Endodermal cell (in vitro differentiated cells): ENCODE data around the gene FAM120B. TPM values are rescaled to one million over a fixed set of nuclear protein-coding genes. Genes with fewer than 3 reads are reported as not detected.

Experiments used
- DNase-seq: peaks from one replicate; pipeline ENCODE4 v3.0.0-alpha.2; 2017
- H3K27ac ChIP-seq: 2 replicates; pipeline ENCODE4 v1.5.1; 2013; ENCODE audit warnings: mild to moderate bottlenecking, low read depth, low read length, moderate library complexity
- H3K27me3 ChIP-seq: 2 replicates; pipeline ENCODE4 v1.6.1; 2013; ENCODE audit warnings: mild to moderate bottlenecking, low read length, moderate library complexity; ENCODE audit not compliant: insufficient read depth, control insufficient read depth, poor library complexity, severe bottlenecking
- H3K36me3 ChIP-seq: 2 replicates; pipeline ENCODE4 v1.7.0; 2013; ENCODE audit warnings: mild to moderate bottlenecking, low read length, moderate library complexity; ENCODE audit not compliant: control insufficient read depth, insufficient read depth
- H3K4me1 ChIP-seq: one replicate; pipeline ENCODE4 v1.7.0; 2013; ENCODE audit warnings: low read length; ENCODE audit not compliant: control insufficient read depth, insufficient read depth
- H3K4me3 ChIP-seq: 2 replicates; pipeline ENCODE4 v1.5.1; 2013; ENCODE audit warnings: mild to moderate bottlenecking, low read length, moderate library complexity
- H3K9ac ChIP-seq: 2 replicates; pipeline ENCODE4 v1.6.1; 2013; ENCODE audit warnings: mild to moderate bottlenecking, low read length, moderate library complexity; ENCODE audit not compliant: poor library complexity, severe bottlenecking; ENCODE audit errors: extremely low read depth
- H3K9me3 ChIP-seq: 2 replicates; pipeline ENCODE4 v1.6.1; 2013; ENCODE audit warnings: mild to moderate bottlenecking, low read length, moderate library complexity; ENCODE audit not compliant: control insufficient read depth
- H3K27ac Mint-ChIP-seq: 2 replicates; pipeline ENCODE4 v1.8.0; 2020; ENCODE audit warnings: mixed read lengths
- H3K27me3 Mint-ChIP-seq: 2 replicates; pipeline ENCODE4 v1.8.0; 2021; ENCODE audit warnings: mild to moderate bottlenecking, mixed read lengths; ENCODE audit not compliant: insufficient read depth
- H3K36me3 Mint-ChIP-seq: 2 replicates; pipeline ENCODE4 v1.8.0; 2020; ENCODE audit warnings: low read depth, mixed read lengths
- H3K4me1 Mint-ChIP-seq: 2 replicates; pipeline ENCODE4 v1.8.0; 2020; ENCODE audit warnings: mixed read lengths
- H3K4me3 Mint-ChIP-seq: 2 replicates; pipeline ENCODE4 v1.8.0; 2020; ENCODE audit warnings: mild to moderate bottlenecking, moderate library complexity, mixed read lengths
- H3K9me3 Mint-ChIP-seq: 2 replicates; pipeline ENCODE4 v1.8.0; 2020; ENCODE audit warnings: mild to moderate bottlenecking, mixed read lengths
- WGBS, 2 experiments: methylation state at CpG; one replicate each; pipeline versions ENCODE4 v1.1.5 to v1.1.7; 2013; ENCODE audit warnings: missing lambda C conversion rate in 2 of 2, mixed read lengths in 1 of 2; ENCODE audit not compliant: insufficient coverage in 1 of 2, insufficient read length in 1 of 2; 5-methylcytosine and 5-hydroxymethylcytosine counted together
- total RNA-seq, 2 donors: library from RNA; stranded (reverse); fragmentation: NEBNext Ultra II Directional in 1 of 2; extraction: Animal tissue kit (Norgen Biotek cat#: 25700) in 1 of 2; gene quantifications; 2 replicates in 1 of 2; 3 replicates in 1 of 2; pipeline ENCODE4 v1.2.1, GENCODE V29; 2021
- TF ChIP-seq, protein P1 (sequence below): fragments of 200-600 bp; sonication (generic); conservative IDR thresholded peaks from 2 replicates; pipeline ENCODE4 v1.5.0; 2021; ENCODE audit warnings: antibody characterized with exemption, mild to moderate bottlenecking

FAM120B gene
- total RNA-seq, 2 donors from 2014 or later: 25.7 to 27.5 TPM

DNA sequence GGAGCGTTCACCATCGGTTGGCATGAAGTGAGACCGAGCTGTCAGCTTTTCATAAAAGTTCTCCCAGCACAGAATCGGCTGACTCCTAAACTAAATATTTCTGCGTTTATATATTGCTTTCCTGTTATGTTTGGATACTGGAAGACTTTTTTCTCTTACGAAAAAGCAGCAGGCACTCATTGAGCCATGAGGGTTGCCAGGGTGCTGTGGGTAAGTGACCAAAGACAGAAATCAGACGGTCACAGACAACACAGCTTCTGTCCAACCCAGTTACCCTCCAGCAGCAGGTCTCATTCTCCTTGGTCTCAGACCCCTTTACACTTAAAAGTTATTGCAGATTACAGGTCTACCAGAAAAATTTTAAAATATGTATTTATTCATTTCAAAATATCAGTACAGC lies 113.7 kb downstream of the FAM120B start:
- Mint-ChIP-seq H3K27me3 (peaks cover 21% of the 10 kb centered on the region), H3K36me3 (no peaks in the 10 kb centered on the region), H3K4me1 (peaks cover 2% of the 10 kb centered on the region), H3K27ac (no peak overlapping the region), H3K9me3 (no peaks in the 10 kb centered on the region), H3K4me3 (no peak overlapping the region)
- no peaks in the 10 kb centered on the region for H3K9me3 ChIP-seq
- H3K4me1 ChIP-seq: no peaks in the 10 kb centered on the region
- H3K27me3 ChIP-seq: no peaks in the 10 kb centered on the region
- DNase-seq: no peak
- no peak overlapping the region for H3K4me3 ChIP-seq
- H3K27ac ChIP-seq: no peak overlapping the region
- no peak overlapping the region for H3K9ac ChIP-seq
- TF ChIP-seq, protein P1, sequence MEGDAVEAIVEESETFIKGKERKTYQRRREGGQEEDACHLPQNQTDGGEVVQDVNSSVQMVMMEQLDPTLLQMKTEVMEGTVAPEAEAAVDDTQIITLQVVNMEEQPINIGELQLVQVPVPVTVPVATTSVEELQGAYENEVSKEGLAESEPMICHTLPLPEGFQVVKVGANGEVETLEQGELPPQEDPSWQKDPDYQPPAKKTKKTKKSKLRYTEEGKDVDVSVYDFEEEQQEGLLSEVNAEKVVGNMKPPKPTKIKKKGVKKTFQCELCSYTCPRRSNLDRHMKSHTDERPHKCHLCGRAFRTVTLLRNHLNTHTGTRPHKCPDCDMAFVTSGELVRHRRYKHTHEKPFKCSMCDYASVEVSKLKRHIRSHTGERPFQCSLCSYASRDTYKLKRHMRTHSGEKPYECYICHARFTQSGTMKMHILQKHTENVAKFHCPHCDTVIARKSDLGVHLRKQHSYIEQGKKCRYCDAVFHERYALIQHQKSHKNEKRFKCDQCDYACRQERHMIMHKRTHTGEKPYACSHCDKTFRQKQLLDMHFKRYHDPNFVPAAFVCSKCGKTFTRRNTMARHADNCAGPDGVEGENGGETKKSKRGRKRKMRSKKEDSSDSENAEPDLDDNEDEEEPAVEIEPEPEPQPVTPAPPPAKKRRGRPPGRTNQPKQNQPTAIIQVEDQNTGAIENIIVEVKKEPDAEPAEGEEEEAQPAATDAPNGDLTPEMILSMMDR: no peak
- WGBS, 2 experiments: 70 to 75% methylated on average over 4 to 7 of the region's 7 CpGs
- no peaks in the 10 kb centered on the region for H3K36me3 ChIP-seq

DNA sequence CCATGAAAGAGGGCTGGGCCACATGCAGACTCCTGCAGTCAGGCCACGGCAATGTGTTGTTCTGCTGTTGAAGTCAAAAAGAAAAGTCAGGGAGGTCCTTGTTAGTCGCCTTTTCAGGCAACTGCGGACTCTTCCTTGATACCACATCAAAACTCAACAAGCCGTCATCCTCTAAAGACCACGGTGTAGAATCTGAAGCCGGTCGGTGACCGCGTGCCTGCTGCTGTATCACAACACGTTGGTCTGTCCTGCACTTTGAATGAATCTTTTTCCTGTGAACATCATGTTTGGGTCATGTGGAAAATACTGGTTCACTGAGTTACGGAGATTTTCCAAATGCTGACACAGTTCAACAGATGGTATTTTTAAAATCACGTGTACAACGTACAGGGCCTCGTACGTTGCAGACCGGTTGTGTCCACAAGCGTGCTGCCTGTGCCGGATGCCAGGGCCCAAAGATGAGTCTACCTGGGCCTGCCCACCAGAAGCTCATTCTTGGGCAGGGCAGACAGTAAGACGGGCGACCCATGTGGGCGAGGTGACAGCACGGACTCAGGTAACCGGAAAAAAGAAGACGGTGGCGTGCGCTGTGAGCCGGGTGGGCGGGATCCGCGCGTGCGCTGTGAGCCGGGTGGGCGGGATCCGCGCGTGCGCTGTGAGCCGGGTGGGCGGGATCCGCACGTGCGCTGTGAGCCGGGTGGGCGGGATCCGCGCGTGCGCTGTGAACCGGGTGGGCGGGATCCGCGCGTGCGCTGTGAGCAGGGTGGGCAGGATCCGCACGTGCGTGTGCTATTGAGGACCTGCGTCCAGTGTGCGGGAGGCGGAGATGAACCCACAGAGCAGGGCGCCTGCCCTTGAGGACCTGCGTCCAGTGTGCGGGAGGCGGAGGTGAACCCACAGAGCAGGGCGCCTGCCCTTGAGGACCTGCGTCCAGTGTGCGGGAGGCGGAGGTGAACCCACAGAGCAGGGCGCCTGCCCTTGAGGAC lies 114.5 kb downstream of the FAM120B start:
- H3K9ac ChIP-seq: no peak overlapping the region
- H3K4me3 ChIP-seq: no peak overlapping the region
- H3K36me3 ChIP-seq: no peaks in the 10 kb centered on the region
- TF ChIP-seq, protein P1: no peak
- H3K4me1 Mint-ChIP-seq: peaks cover 2% of the 10 kb centered on the region
- H3K27ac ChIP-seq: no peak overlapping the region
- H3K9me3 ChIP-seq: no peaks in the 10 kb centered on the region
- no peak overlapping the region for H3K27ac Mint-ChIP-seq
- H3K27me3 ChIP-seq: no peaks in the 10 kb centered on the region
- peaks cover 19% of the 10 kb centered on the region for H3K27me3 Mint-ChIP-seq
- WGBS, 2 experiments: 87 to 91% methylated on average over 33 to 69 of the region's 70 CpGs
- H3K4me1 ChIP-seq: no peaks in the 10 kb centered on the region
- DNase-seq: no peak
- no peak overlapping the region for H3K4me3 Mint-ChIP-seq
- no peaks in the 10 kb centered on the region for H3K36me3 Mint-ChIP-seq
- H3K9me3 Mint-ChIP-seq: no peaks in the 10 kb centered on the region

DNA sequence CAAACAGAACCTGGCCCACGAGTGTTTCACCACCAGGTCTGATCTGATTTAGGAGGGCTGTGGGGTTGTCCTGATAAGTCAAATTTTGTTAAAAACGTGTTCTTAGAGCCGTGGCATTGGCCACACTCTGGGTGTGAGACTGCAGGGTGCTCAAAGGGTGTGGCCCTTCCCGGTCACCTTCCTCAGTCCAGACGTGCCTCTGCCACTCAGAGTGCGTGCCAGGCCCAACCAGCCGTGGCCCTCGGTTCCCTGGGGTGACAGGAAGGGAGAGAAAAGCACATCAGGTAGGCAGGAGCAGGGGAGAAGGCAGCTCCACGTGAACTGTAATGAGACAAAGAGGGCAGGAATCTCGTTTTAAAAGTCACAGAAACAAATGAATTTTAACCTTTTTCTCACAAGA lies 115.4 kb downstream of the FAM120B start:
- H3K36me3 Mint-ChIP-seq: no peaks in the 10 kb centered on the region
- 80 to 83% methylated on average over 7 to 10 of the region's 10 CpGs for WGBS, 2 experiments

More for the DNA sequence above, 115.4 kb downstream of the FAM120B start:
- peaks cover 19% of the 10 kb centered on the region for H3K27me3 Mint-ChIP-seq
- peaks cover 2% of the 10 kb centered on the region for H3K4me1 Mint-ChIP-seq
- H3K4me3 Mint-ChIP-seq: no peak overlapping the region
- no peak overlapping the region for H3K9ac ChIP-seq
- H3K27ac ChIP-seq: no peak overlapping the region
- H3K4me1 ChIP-seq: no peaks in the 10 kb centered on the region
- H3K36me3 ChIP-seq: no peaks in the 10 kb centered on the region
- peak overlapping the region; percentile 39 for H3K27ac Mint-ChIP-seq
- H3K9me3 Mint-ChIP-seq: no peaks in the 10 kb centered on the region
- H3K27me3 ChIP-seq: no peaks in the 10 kb centered on the region
- peak; percentile 24 for DNase-seq
- TF ChIP-seq, protein P1: no peak
- H3K9me3 ChIP-seq: no peaks in the 10 kb centered on the region
- H3K4me3 ChIP-seq: no peak overlapping the region
